VCaP (cell line): ENCODE results near the gene CACNA2D3.

ENCODE experiments used
- H3K27ac ChIP-seq: fragments of 450-650 bp; 2 replicates; pipeline ENCODE4 v1.5.1; 2017
- TF ChIP-seq, protein P1 (sequence below): fragments of 450-650 bp; conservative IDR thresholded peaks from 2 replicates; pipeline ENCODE4 v1.5.1; 2017; ENCODE audit warnings: mild to moderate bottlenecking, moderate library complexity

The CACNA2D3 gene

DNA sequence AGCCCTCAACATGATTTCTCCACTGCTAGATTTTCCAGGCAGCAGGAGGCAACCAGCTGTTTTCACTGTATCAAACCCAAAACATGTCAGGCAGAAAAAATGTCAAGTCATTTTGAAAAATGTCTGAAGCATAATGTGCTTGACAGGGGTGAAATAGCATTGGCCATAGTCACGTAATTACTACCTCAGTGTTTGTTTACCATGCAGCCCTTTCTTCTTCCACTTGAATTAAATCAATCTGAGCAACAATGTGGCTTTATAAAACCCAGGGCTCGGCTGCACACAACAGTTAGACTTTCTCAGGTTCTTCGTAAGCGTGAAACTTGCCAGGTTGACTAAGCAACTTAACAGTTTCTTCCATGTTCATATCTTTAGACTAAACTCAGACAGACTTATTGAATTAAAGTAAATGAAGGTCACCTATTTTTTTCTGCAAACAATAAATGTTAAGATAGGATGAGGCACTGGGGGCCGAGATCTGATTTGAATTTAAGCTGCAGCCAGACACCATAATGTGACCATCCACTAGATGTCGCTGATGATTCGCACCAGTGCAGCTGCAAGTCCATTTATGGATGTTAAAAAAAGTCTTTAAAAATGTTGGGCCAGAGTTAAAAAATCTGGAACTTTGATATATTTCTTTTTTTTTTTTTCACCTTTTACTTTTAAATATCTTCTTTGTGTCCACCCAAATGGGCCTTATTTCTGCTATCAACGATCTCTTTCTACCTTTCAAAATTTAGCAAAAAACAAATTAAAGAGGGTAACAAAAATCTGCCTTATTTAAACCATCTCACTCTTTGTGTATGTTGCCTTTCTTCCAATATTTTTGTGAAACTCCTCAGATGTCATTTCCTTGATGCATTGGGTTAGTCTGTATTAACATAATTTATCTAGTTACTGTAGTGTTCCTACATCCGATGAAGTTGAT is 305.9 kb downstream of the CACNA2D3 start:
- TF ChIP-seq, protein P1, sequence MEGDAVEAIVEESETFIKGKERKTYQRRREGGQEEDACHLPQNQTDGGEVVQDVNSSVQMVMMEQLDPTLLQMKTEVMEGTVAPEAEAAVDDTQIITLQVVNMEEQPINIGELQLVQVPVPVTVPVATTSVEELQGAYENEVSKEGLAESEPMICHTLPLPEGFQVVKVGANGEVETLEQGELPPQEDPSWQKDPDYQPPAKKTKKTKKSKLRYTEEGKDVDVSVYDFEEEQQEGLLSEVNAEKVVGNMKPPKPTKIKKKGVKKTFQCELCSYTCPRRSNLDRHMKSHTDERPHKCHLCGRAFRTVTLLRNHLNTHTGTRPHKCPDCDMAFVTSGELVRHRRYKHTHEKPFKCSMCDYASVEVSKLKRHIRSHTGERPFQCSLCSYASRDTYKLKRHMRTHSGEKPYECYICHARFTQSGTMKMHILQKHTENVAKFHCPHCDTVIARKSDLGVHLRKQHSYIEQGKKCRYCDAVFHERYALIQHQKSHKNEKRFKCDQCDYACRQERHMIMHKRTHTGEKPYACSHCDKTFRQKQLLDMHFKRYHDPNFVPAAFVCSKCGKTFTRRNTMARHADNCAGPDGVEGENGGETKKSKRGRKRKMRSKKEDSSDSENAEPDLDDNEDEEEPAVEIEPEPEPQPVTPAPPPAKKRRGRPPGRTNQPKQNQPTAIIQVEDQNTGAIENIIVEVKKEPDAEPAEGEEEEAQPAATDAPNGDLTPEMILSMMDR, result peak; percentile 98
- peak overlapping the region; percentile 8; the same call in 1 of the 2 replicates for H3K27ac ChIP-seq

DNA sequence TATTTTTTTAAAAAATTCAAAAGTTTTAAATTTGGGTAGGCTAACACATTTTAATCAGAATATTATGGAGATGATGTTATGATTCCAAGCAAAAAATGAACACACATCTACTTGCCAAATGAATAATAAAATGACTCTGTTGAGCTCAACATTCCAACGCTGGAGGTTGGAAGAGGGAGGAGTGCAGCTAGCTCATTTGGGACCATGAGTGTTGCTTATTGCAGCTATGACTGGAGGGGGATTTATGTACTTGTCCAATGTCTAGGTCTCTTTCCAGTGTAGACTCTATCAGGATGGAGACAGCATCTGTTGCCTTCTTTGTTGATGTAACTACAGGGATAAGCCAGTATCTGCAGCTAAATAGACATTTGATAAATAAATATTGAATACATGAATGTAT is 310.6 kb downstream of the CACNA2D3 start:
- no peak overlapping the region for H3K27ac ChIP-seq
- TF ChIP-seq, protein P1, result no peak

DNA sequence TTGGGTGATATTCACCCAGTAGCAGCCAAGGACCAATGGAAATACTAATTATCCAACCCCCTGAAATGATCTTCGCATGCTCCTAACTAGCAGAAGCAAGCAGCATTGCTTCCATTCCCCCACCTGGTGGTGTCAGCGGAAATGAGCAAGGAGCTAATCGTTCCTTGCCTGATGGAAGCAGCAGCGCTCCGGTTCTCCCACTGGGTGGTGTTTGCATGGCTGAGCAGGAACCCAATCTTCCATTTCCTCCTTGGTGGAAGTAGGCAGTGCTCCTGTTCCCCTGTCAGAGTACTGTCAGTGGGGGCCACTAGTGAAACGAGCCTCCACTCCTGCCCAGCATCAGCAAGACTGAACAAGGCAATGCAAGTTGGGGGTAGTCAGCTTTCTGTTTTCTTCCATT is 311.5 kb downstream of the CACNA2D3 start:
- TF ChIP-seq, protein P1, result peak; percentile 76
- no peak overlapping the region for H3K27ac ChIP-seq

DNA sequence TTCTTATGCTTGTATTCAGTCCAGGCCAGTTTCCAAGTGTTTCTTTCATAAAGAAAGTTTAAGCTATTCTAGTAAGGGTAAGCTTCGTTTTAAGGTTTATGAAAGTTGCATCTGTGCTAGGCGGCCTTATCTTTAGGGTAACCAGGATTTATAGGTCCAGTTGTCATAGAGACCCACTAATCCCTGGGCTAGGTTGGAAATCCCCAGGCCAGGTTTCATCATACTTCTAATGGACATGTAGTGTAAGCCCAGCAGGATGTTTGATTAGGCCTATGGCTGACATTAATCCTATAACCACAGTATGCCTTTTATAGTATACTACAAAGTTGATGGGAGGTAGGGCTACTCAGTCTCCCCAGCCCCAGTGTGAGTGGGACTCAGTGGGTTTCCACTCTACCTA is 312.4 kb downstream of the CACNA2D3 start:
- H3K27ac ChIP-seq, result no peak overlapping the region
- TF ChIP-seq, protein P1, result no peak

DNA sequence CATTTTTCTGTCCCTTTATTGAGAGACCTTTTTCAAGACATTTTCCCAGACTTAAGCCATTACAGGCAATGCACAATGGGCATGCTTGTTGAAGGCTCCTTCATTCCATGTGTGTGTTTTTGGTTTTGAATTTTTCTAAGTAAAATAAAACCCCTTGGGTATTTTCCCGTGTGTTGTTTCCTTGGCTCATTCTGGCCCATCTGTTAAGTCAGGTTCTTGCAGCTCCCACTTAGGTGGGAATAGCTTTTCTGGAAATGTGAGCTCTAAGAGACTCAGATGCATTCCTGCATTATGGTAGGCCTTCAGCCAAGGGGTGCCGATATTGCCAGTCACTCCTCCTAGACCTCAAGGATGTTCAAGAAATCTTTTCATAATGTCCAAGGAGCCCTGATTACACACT is 314.9 kb downstream of the CACNA2D3 start:
- TF ChIP-seq, protein P1, result no peak
- no peak overlapping the region for H3K27ac ChIP-seq

DNA sequence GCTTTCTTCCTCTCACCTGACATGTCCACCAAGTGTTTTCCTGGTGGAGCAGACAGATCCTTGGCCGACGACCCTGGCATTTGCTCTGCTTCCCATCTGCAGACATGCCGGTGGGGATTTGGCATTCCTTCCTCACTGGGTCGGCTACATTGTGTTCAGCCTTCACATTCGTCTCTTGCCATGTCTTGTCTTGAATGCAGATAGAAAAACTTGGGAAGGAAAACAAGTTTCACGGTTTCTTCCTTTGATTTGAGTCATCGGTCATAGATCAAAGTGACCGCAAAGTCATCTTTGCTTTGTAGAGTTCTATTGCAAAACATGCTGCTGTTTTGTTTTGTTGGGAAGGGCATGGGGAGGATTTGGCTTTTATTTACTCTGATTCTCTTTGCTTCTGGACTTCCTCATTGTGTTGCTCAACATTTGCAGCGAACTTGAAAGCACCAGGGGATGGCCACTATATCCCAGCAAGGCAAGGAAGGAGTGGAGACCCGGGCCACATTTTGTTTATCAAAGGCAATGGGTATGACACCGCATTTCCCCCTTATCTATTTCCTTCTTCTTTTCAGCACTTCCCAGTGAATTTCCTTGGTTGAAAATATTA is 321.3 kb downstream of the CACNA2D3 start:
- H3K27ac ChIP-seq, result no peak overlapping the region
- TF ChIP-seq, protein P1, result no peak

DNA sequence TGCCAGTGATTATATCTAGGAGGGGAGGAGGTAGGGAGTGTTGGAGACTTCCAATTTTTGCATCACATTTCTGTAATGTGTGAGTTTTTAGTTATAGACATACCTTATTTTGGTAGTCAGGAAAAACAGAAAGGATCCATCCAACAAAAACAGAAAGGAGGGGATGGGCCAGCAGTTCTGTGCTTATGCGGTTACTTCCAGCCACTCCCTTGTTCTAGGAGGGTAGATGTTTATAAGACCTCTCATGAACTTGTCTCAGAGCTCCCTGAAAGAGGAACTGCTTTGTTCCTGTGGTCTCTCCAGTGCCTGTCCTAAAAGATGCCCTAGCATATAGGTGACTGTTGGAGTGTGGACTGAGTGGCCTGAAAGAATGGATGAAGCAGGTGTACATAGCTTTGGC is 323.3 kb downstream of the CACNA2D3 start:
- TF ChIP-seq, protein P1, result no peak
- no peak overlapping the region for H3K27ac ChIP-seq
